HEK293 (cell line): ENCODE results near the gene COL19A1.

Experiments used
- CTCF ChIP-seq: fragments of 450-650 bp; formaldehyde crosslinking; IDR thresholded peaks from 2 replicates; pipeline ENCODE4 v1.5.1; 2016; ENCODE audit warnings: missing biosample characterization, missing genetic modification characterization
- PBX3 ChIP-seq: sonication (generic); formaldehyde crosslinking; IDR thresholded peaks from 2 replicates; pipeline ENCODE4 v1.8.1; 2022; ENCODE audit warnings: mild to moderate bottlenecking, moderate library complexity, missing genetic modification reagents
- PRDM2 ChIP-seq: fragments of 450-650 bp; formaldehyde crosslinking; IDR thresholded peaks from 2 replicates; pipeline ENCODE4 v1.5.1; 2016; ENCODE audit warnings: missing biosample characterization, missing genetic modification characterization, borderline replicate concordance
- REPIN1 ChIP-seq: fragments of 450-650 bp; formaldehyde crosslinking; IDR thresholded peaks from 2 replicates; pipeline ENCODE4 v1.5.1; 2017; ENCODE audit warnings: missing biosample characterization, missing genetic modification characterization, low read depth
- REST ChIP-seq: fragments of 450-650 bp; formaldehyde crosslinking; IDR thresholded peaks from 2 replicates; pipeline ENCODE4 v1.5.1; 2016; ENCODE audit warnings: missing biosample characterization, missing genetic modification characterization
- ZBTB1 ChIP-seq: fragments of 450-650 bp; formaldehyde crosslinking; IDR thresholded peaks from 2 replicates; pipeline ENCODE4 v1.5.1; 2016; ENCODE audit warnings: missing biosample characterization, missing genetic modification characterization
- ZNF19 ChIP-seq: fragments of 450-650 bp; formaldehyde crosslinking; IDR thresholded peaks from 2 replicates; pipeline ENCODE4; 2016; ENCODE audit warnings: missing biosample characterization, missing genetic modification characterization, low read depth
- ZNF510 ChIP-seq: fragments of 450-650 bp; formaldehyde crosslinking; IDR thresholded peaks from 2 replicates; pipeline ENCODE4 v1.5.1; 2018; ENCODE audit warnings: mild to moderate bottlenecking, missing genetic modification characterization, missing biosample characterization; ENCODE audit not compliant: insufficient replicate concordance
- ZNF558 ChIP-seq: fragments of 450-650 bp; formaldehyde crosslinking; IDR thresholded peaks from 2 replicates; pipeline ENCODE4 v1.5.1; 2016; ENCODE audit warnings: missing biosample characterization, missing genetic modification characterization
- ZNF610 ChIP-seq: fragments of 450-650 bp; formaldehyde crosslinking; IDR thresholded peaks from 2 replicates; pipeline ENCODE4 v1.5.1; 2016; ENCODE audit warnings: missing biosample characterization, missing genetic modification characterization, borderline replicate concordance
- ZNF701 ChIP-seq: fragments of 450-650 bp; formaldehyde crosslinking; IDR thresholded peaks from 2 replicates; pipeline ENCODE4 v1.5.1; 2016; ENCODE audit warnings: missing biosample characterization, missing genetic modification characterization
- ZNF837 ChIP-seq: fragments of 450-650 bp; formaldehyde crosslinking; IDR thresholded peaks from 2 replicates; pipeline ENCODE4 v1.5.1; 2016; ENCODE audit warnings: missing biosample characterization, missing genetic modification characterization

- no peak for TF ChIP-seq CTCF
- TF ChIP-seq ZNF558 (tag by site-specific recombination), result no peak
- TF ChIP-seq ZNF19 (tag by site-specific recombination), result no peak
- TF ChIP-seq ZBTB1 (tag by site-specific recombination), result no peak
- TF ChIP-seq ZNF701 (tag by site-specific recombination), result no peak
- no peak for TF ChIP-seq PBX3 (CRISPR knock-in tag)
- TF ChIP-seq PRDM2, result no peak
- no peak for TF ChIP-seq ZNF510
- TF ChIP-seq REPIN1 (tag by site-specific recombination), result no peak
- no peak for TF ChIP-seq ZNF837
- no peak for TF ChIP-seq ZNF610
- TF ChIP-seq REST, result no peak
Measured at GRCh38 chr6:69914015-69914485, 47.7 kb downstream of the COL19A1 start.
